HL-60 (cell line): ENCODE measurements around the gene LEMD3.

Experiments
- DNase-seq, 2 experiments: peaks; one replicate each; pipeline ENCODE4 v3.0.0-alpha.2; 2010 to 2020; ENCODE audit warnings: low read depth in 1 of 2, low spot score in 1 of 2
- H3K27ac ChIP-seq: fragments of 250-450 bp; sonication (Bioruptor Pico); replicated peaks from 2 replicates; pipeline ENCODE4 v1.5.1; 2020; ENCODE audit warnings: mild to moderate bottlenecking, moderate library complexity
- H3K27me3 ChIP-seq: fragments of 250-450 bp; sonication (Bioruptor Pico); 2 replicates; pipeline ENCODE4 v1.5.1; 2021; ENCODE audit warnings: mild to moderate bottlenecking, moderate library complexity; ENCODE audit not compliant: insufficient read depth, poor library complexity, severe bottlenecking
- H3K4me3 ChIP-seq: replicated peaks from 2 replicates; pipeline ENCODE4 v1.5.1; 2011; ENCODE audit warnings: mild to moderate bottlenecking, control low read depth, low read length; ENCODE audit not compliant: insufficient read depth
- GABPA ChIP-seq: IDR thresholded peaks from 2 replicates; pipeline ENCODE4 v1.6.1; 2012; ENCODE audit warnings: low read depth
- POLR2AphosphoS5 ChIP-seq: IDR thresholded peaks from 2 replicates; pipeline ENCODE4 v1.6.1; 2012; ENCODE audit warnings: low read depth
- REST ChIP-seq: IDR thresholded peaks from 2 replicates; pipeline ENCODE4 v1.6.1; 2012; ENCODE audit warnings: low read depth; ENCODE audit not compliant: insufficient replicate concordance
- SPI1 ChIP-seq: IDR thresholded peaks from 2 replicates; pipeline ENCODE4 v1.6.1; 2012; ENCODE audit warnings: low read depth, mild to moderate bottlenecking, borderline replicate concordance
- TF ChIP-seq, protein P1 (sequence below): IDR thresholded peaks from one replicate; pipeline ENCODE4 v1.5.1; 2011; ENCODE audit warnings: low read length, control low read depth, inconsistent platforms; ENCODE audit not compliant: insufficient read depth

The LEMD3 gene

DNA sequence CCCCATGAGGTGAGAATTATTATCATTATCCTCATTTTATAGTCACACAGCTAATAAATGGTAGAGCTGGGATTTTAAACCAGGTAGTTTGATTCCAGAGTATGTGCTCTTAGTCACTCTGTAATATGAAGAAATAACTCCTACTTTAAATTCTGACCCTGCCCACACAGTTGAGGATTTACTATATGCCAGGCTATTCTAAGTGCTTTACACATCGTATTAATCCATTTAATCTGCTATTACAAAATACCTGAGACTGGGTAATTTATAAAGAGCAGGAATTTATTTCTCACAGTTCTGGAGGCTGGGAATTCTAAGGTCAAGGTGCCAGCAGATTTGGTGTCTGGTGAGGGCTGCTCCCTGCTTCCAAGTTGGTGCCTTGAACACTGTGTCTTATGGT is 28.6 kb upstream of the LEMD3 start:
- TF ChIP-seq REST (no peak), SPI1 (no peak), POLR2AphosphoS5 (no peak)
- TF ChIP-seq, protein P1, sequence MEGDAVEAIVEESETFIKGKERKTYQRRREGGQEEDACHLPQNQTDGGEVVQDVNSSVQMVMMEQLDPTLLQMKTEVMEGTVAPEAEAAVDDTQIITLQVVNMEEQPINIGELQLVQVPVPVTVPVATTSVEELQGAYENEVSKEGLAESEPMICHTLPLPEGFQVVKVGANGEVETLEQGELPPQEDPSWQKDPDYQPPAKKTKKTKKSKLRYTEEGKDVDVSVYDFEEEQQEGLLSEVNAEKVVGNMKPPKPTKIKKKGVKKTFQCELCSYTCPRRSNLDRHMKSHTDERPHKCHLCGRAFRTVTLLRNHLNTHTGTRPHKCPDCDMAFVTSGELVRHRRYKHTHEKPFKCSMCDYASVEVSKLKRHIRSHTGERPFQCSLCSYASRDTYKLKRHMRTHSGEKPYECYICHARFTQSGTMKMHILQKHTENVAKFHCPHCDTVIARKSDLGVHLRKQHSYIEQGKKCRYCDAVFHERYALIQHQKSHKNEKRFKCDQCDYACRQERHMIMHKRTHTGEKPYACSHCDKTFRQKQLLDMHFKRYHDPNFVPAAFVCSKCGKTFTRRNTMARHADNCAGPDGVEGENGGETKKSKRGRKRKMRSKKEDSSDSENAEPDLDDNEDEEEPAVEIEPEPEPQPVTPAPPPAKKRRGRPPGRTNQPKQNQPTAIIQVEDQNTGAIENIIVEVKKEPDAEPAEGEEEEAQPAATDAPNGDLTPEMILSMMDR, result no peak
- no peak overlapping the region for H3K27ac ChIP-seq
- no peaks in the 10 kb centered on the region for H3K27me3 ChIP-seq
- no peak for DNase-seq
- H3K4me3 ChIP-seq, result no peak overlapping the region

DNA sequence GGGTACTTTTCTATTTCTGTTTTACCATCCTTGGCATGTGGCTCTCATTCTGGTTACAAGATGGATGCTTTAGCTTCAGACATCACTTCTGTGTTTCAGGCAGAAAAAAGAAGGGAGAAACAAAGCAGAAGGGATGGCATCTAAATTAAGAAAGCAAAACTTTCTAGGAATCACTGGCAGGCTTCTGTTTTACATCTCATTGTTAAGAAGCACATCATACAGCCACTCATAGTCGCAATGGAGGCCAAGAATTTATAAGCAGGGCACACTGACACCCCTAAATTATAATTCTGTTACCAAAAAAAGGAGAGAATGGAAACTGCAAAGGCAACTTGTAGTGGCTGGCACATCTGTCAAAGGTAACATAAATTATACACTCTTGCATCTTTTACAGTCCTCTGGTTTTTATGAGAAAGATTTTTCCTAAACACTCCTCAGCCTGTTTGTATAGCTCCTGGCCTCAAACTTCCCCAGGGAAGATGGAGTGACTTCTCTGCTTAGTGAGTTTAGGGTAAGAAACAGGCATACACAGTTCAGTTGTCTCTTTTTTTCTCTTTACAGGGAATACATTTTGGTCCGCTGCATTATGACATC is 22.0 kb upstream of the LEMD3 start:
- Histone ChIP-seq H3K4me3 (no peak overlapping the region), H3K27ac (no peak overlapping the region), H3K27me3 (no peaks in the 10 kb centered on the region)
- no peak for TF ChIP-seq GABPA
- TF ChIP-seq, protein P1, result no peak
- TF ChIP-seq POLR2AphosphoS5, result no peak
- TF ChIP-seq REST, result no peak
- no peak for TF ChIP-seq SPI1
- no peak for DNase-seq

- H3K27me3 ChIP-seq, result no peaks in the 10 kb centered on the region
- no peak overlapping the region for H3K27ac ChIP-seq
- H3K4me3 ChIP-seq, result no peak overlapping the region
- no peak for DNase-seq
- TF ChIP-seq POLR2AphosphoS5, result no peak
- no peak for TF ChIP-seq GABPA
Observed at GRCh38 chr12:65152012-65152411, 17.4 kb upstream of the LEMD3 start.

GRCh38 chr12:65152596-65152995 is 16.8 kb upstream of the LEMD3 start:
- no peak overlapping the region for H3K27ac ChIP-seq
- no peaks in the 10 kb centered on the region for H3K27me3 ChIP-seq
- no peak for TF ChIP-seq REST
- TF ChIP-seq, protein P1, result no peak
- no peak for TF ChIP-seq GABPA
- no peak for TF ChIP-seq SPI1
- no peak for TF ChIP-seq POLR2AphosphoS5
- DNase-seq, result no peak
- no peak overlapping the region for H3K4me3 ChIP-seq
